Activated B cell treated with CpG ODN at 0.5 μM for 24 hours (primary cell): ENCODE data around the gene SEMA5A. TPM values are rescaled to one million over a fixed set of nuclear protein-coding genes. Genes with fewer than 3 reads are reported as not detected.

Experiments
- ATAC-seq: fragments of 200-7000 bp; cut with Tn5 transposase; one replicate; pipeline ENCODE4 v1.10.0; 2021; ENCODE audit warnings: low read depth, mild to moderate bottlenecking, moderate library complexity
- CTCF ChIA-PET: fragments of 350-600 bp; sonication (Branson Sonifier 250); formaldehyde crosslinking; loops from one replicate; lab custom pipeline; 2021; ENCODE audit warnings: antibody characterized with exemption; lab: Charles Lee
- POLR2A ChIA-PET: fragments of 350-600 bp; sonication (Branson Sonifier 250); formaldehyde crosslinking; loops from one replicate; lab custom pipeline; 2021; ENCODE audit warnings: antibody characterized with exemption; lab: Charles Lee
- DNase-seq: peaks from one replicate; pipeline ENCODE4 v3.0.0; 2022
- H3K27ac Mint-ChIP-seq: one replicate; pipeline ENCODE4 v1.8.0; 2020; ENCODE audit warnings: mixed read lengths
- H3K27me3 Mint-ChIP-seq: one replicate; pipeline ENCODE4 v1.8.0; 2021; ENCODE audit warnings: mixed read lengths
- H3K36me3 Mint-ChIP-seq: one replicate; pipeline ENCODE4 v1.8.0; 2021; ENCODE audit warnings: low read depth, mixed read lengths
- H3K4me1 Mint-ChIP-seq: one replicate; pipeline ENCODE4 v1.8.0; 2021; ENCODE audit warnings: mixed read lengths
- H3K4me3 Mint-ChIP-seq: one replicate; pipeline ENCODE4 v1.8.0; 2020; ENCODE audit warnings: mild to moderate bottlenecking, mixed read lengths
- H3K9me3 Mint-ChIP-seq: one replicate; pipeline ENCODE4 v1.8.0; 2020; ENCODE audit warnings: mixed read lengths
- CTCF ChIP-seq: fragments of 200-600 bp; IDR thresholded peaks from one replicate; pipeline ENCODE4 v1.8.0; 2022; ENCODE audit warnings: antibody characterized with exemption, mild to moderate bottlenecking
- intact Hi-C: fragments of 100-400 bp; cut with micrococcal nuclease; formaldehyde crosslinking; loops from one replicate; pipeline ENCODE4 v1.15.1; 2024
- total RNA-seq: library from RNA; stranded (reverse); gene quantifications from 2 replicates; pipeline ENCODE4 v1.2.3, GENCODE V29; 2022

The SEMA5A gene
- total RNA-seq, 1 donor from 2014 or later: not detected

- H3K36me3 Mint-ChIP-seq: no peaks in the 10 kb centered on the region
- CTCF ChIA-PET: no interaction called here
- H3K4me1 Mint-ChIP-seq: no peaks in the 10 kb centered on the region
- intact Hi-C loops: no loop called here
- no peak for ATAC-seq
- no peak overlapping the region for H3K4me3 Mint-ChIP-seq
- H3K27me3 Mint-ChIP-seq: no peaks in the 10 kb centered on the region
- TF ChIP-seq CTCF: no peak
- peaks cover 4% of the 10 kb centered on the region for H3K9me3 Mint-ChIP-seq
- POLR2A ChIA-PET: no interaction called here
- DNase-seq: no peak
- no peak overlapping the region for H3K27ac Mint-ChIP-seq
These were observed 182.8 kb downstream of the SEMA5A start for GRCh38 chr5:9363026-9363425.

GRCh38 chr5:9362600-9362999 is 183.3 kb downstream of the SEMA5A start:
- Mint-ChIP-seq H3K27ac (no peak overlapping the region), H3K4me3 (no peak overlapping the region), H3K27me3 (no peaks in the 10 kb centered on the region), H3K36me3 (no peaks in the 10 kb centered on the region), H3K9me3 (no peaks in the 10 kb centered on the region), H3K4me1 (no peaks in the 10 kb centered on the region)
- no peak for TF ChIP-seq CTCF
- DNase-seq (no peak), ATAC-seq (no peak)
- intact Hi-C loops: no loop called here
- ChIA-PET POLR2A (no interaction called here), CTCF (no interaction called here)

- ChIA-PET CTCF (no interaction called here), POLR2A (no interaction called here)
- H3K36me3 Mint-ChIP-seq: no peaks in the 10 kb centered on the region
- H3K4me3 Mint-ChIP-seq: no peak overlapping the region
- H3K9me3 Mint-ChIP-seq: no peaks in the 10 kb centered on the region
- TF ChIP-seq CTCF: no peak
- intact Hi-C loops: no loop called here
- no peak for ATAC-seq
- DNase-seq: no peak
- no peak overlapping the region for H3K27ac Mint-ChIP-seq
- no peaks in the 10 kb centered on the region for H3K4me1 Mint-ChIP-seq
- no peaks in the 10 kb centered on the region for H3K27me3 Mint-ChIP-seq
These were observed 184.0 kb downstream of the SEMA5A start for GRCh38 chr5:9361835-9362234.

GRCh38 chr5:9358961-9359685 is 186.8 kb downstream of the SEMA5A start:
- intact Hi-C loops: no loop called here
- H3K4me3 Mint-ChIP-seq: no peak overlapping the region
- ChIA-PET CTCF (no interaction called here), POLR2A (no interaction called here)
- H3K9me3 Mint-ChIP-seq: no peaks in the 10 kb centered on the region
- no peaks in the 10 kb centered on the region for H3K27me3 Mint-ChIP-seq
- H3K4me1 Mint-ChIP-seq: no peaks in the 10 kb centered on the region
- no peaks in the 10 kb centered on the region for H3K36me3 Mint-ChIP-seq
- no peak for ATAC-seq
- DNase-seq: no peak
- H3K27ac Mint-ChIP-seq: no peak overlapping the region
- no peak for TF ChIP-seq CTCF

GRCh38 chr5:9356351-9356825 is 189.5 kb downstream of the SEMA5A start:
- no peak for TF ChIP-seq CTCF
- ATAC-seq: no peak
- Mint-ChIP-seq H3K4me1 (no peaks in the 10 kb centered on the region), H3K36me3 (no peaks in the 10 kb centered on the region), H3K27me3 (no peaks in the 10 kb centered on the region), H3K9me3 (peaks cover 2% of the 10 kb centered on the region), H3K4me3 (no peak overlapping the region), H3K27ac (no peak overlapping the region)
- POLR2A ChIA-PET: no interaction called here
- intact Hi-C loops: no loop called here
- DNase-seq: no peak
- CTCF ChIA-PET: no interaction called here
